Hypothalamus (tissue), 51 donors: ENCODE measurements around the gene RBFA.

Experiments used
- DNase-seq, 51 donors: peaks; one replicate each; lab custom pipeline; 2025; lab: John Stamatoyannopoulos, UW

RBFA gene

GRCh38 chr18:80068571-80069272 lies 34.5 kb downstream of the RBFA start:
- DNase-seq, result no peak

- DNase-seq, result no peak
Measured at GRCh38 chr18:80070825-80071224, 36.6 kb downstream of the RBFA start.

GRCh38 chr18:80074183-80074582 lies 39.9 kb downstream of the RBFA start:
- DNase-seq, result no peak

GRCh38 chr18:80074697-80075096 lies 40.5 kb downstream of the RBFA start:
- DNase-seq, result no peak

- DNase-seq, result no peak
Measured at GRCh38 chr18:80075940-80076339, 41.7 kb downstream of the RBFA start.

- no peak for DNase-seq
Measured at GRCh38 chr18:80076379-80076778, 42.1 kb downstream of the RBFA start.

- no peak for DNase-seq
Measured at GRCh38 chr18:80077873-80078272, 43.6 kb downstream of the RBFA start.
